RCC 7860 (cell line): ENCODE measurements around the gene THBS3.
"Not testable (repeated sequence)": the region's sequence is repeated elsewhere in the genome, so short reads cannot be mapped to it uniquely, and the experiment has no call there.

Experiments
- DNase-seq: peaks from one replicate; pipeline ENCODE4 v3.0.0-alpha.2; 2015; ENCODE audit warnings: low spot score
- FAIRE-seq: peaks from 2 replicates; lab custom pipeline; 2012; peaks lifted over from hg19 to GRCh38; lab: Jason Lieb, UNC

Gene THBS3

GRCh38 chr1:155175281-155175926 lies 32.3 kb downstream of the THBS3 start:
- FAIRE-seq: no peak
- DNase-seq: no peak

- DNase-seq (no peak), FAIRE-seq (no peak)
Observed at GRCh38 chr1:155174324-155175280, 33.1 kb downstream of the THBS3 start.

- DNase-seq (no peak), FAIRE-seq (no peak)
Observed at GRCh38 chr1:155173478-155174323, 34.0 kb downstream of the THBS3 start, which contains the start of gene TRIM46. TSS of gene TRIM46 (plus strand) at chr1:155173849. CDS start at chr1:155173967, 118 bp downstream.

DNA sequence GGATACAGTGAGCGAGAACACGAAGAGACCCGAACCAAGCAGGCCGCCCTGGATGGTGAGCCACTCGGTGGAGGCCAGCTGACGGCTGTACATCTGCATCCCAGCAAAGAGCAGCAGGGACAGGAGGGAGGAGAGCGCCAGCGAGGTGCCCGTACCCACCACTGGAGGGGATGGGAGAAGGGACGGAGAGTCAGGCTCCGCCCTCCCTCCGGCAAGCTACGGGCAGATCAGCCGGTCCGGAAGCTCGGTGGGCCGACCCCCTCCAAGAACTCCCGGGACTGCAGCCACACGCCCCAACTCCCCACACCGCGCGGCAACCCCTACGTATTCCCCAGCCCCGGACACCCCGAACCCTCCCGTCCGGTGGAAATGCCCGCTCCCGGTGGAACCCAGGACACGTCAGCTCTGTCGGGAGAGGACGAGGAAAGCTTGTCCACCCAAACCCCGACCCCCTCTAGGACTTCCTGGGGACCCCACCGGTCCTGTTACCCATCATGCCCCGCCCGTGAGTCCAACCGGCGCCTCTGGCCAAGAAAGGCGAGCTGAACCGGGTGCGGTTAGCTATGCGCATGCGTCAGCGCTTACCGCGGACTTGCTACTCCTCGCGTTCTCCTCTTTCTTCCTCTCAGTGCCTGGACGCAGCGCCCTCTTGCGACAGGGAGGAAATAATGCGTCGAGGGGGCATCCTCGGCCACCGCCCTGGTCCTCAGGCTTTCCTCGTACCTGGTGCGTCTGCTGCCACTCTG lies 34.8 kb downstream of the THBS3 start, which contains the start of gene KRTCAP2:
Gene KRTCAP2 (minus strand): TSS at position 573 of the 746 bp plus-strand sequence. CDS start 80 bp downstream, at position 493.
- DNase-seq (peak; percentile 93), FAIRE-seq (peak; percentile 59)

DNA sequence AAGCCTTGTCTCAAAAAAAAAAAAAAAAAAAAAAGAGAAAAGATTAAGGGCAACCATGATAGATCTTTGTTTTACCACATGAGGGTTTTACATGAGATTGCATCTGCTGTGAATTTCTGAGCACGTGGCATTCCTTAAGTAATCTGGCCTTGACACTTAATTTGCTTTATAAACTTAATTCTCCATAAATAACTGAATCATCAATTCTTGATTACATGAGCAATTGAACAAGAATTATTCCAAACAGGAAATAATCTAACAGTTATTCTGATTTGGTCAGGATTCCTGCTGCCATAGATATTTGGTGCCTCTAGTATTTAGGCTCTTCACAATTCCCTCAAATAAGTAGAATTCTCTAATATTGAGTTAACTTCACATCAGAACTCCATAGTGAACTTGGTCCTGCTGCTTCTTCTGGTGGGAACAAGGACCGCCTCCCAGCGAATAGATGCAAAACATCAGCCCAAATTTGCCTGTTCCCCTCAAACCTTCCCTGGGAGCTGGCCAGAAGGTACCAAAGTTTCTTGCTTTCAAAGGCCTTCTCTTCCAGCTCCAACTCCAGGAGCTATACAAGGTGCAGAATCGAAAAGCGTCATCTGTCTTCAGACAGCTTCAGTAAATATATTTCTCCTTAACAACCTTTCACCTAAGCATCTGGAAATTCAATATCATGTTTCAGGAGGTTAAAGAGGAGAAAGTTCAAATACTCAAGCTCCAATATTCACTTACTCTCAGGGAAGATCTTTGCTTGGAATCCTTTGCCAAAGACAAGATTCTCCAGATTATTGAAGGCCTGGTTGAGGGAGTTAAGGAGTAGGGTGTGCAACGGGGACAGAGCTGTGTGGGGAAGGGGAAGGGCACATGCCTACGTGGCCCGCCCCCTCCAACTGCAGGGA lies 35.6 kb downstream of the THBS3 start:
- DNase-seq (no peak), FAIRE-seq (no peak)

DNA sequence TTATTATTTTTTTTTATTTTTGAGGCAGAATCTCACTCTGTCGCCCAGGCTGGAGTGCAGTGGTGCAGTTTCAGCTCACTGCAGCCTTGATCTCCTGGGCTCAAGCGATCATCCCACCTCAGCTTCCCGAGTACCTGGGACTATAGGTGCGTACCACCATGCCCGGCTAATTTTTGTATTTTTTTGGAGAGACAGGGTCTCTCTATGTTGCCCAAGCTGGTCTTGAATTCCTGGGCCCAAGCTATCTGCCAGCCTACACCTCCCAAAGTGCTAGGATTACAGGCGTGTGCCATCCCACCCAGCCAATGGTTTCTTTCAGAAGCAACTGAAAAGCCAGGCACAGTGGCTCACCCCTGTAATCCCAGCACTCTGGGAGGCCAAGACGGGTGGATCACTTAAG lies 36.9 kb downstream of the THBS3 start:
- FAIRE-seq: no peak

GRCh38 chr1:155170101-155170785 lies 37.5 kb downstream of the THBS3 start:
- FAIRE-seq: no peak
- DNase-seq: no peak

More for the DNA sequence above, 36.9 kb downstream of the THBS3 start:
- no peak for DNase-seq

DNA sequence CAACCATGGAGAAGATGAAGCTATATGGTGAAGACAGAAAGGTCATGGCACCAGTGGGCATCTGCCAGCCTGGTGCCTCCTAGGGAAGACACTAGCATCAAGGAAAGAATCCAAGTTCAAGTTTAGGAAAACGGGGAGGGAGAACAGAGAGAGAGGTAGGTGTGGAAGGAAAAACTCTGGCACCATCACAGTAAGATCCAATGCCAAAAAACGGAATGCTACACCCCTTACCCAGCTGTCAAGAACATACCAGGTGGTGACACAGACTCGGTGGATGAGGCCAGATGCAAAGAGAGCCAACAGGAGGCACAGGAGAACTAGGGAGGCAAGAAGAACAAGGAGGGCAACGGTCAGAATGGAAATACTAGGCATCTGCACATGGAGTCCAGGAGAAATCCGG lies 38.2 kb downstream of the THBS3 start:
- DNase-seq (no peak), FAIRE-seq (no peak)

DNA sequence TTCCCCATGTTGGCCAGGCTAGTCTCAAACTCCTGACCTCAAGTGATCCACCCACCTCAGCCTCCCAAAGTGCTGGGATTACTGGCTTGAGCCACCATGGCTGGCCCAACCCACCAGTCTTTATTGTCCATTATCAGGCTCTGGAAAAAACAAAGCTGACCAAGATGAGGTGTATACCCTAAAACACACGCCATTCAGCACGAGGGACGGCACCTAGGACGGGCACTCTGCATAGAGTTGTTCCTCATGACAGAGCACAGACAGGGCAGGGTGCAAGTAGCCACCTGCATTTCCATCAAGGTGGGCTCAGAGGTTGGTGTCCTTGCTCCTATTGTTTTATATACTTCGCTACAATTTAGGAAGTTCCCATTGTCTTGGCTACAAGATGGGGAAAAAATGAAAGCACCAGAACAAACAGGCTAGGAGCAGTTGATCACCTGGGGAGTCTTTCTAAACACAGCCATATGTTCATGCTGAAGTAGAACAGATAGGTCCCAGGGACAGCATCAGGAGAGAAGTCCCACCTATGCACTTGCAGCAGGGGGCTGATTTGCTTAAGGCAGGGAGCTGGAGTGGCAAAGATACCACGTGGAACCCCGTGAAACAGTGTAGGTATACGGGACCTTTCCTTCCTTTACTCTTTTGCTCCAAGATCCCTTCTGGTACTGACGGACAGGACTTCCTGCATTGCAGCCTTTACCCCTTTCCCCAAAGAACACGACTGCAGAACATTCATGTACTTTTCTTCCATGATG lies 39.1 kb downstream of the THBS3 start:
- DNase-seq (no peak), FAIRE-seq (no peak)

GRCh38 chr1:155168105-155168445 lies 39.6 kb downstream of the THBS3 start:
- not testable (repeated sequence) for FAIRE-seq, DNase-seq

DNA sequence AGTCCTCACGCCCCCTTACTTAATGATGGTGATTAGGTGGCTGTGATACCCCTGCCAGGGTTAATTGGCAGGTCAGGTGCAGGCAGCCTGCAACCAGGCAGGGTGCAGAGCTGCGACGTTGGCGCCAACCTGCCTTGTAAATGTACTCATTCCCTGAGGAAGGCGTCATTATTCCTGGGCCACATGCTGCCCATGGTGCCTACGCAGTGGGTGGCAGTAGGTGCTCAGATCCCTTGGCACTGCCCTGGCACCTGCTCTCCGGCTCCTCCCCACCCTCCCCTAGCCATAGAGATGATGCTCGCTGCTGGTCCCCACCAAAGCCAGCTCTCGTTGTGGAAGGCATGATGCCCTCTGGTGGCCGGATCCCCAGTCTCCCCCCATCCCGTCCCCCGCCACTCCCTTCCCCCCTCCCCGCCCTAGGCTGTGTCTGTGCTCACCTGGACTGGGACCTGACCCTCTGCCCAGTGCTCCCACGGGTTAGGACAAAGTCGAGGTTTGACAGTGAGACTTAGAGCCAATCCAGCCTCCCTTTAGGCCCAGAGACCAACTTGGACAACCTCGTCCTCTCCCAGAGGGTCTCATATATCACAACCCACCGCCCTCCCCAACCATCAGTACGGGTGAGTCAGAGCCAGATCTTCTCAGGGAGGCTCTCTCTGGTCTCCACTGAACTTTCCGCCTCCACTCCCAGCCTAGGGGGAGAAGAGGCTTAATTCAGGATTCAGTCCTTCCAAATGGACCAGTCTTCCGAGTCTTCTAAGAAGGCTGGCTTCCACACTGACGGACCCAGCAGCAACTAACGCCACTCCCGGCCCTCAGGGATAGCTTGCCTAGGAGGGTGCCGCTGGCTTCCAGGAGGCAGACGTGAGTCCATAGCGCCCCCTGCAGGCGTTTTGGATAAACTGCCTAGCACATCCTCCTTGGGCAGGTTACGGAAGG lies 40.3 kb downstream of the THBS3 start:
- peak; percentile 66 for DNase-seq
- no peak for FAIRE-seq

GRCh38 chr1:155166471-155167165 lies 41.1 kb downstream of the THBS3 start:
- no peak for DNase-seq
- no peak for FAIRE-seq

DNA sequence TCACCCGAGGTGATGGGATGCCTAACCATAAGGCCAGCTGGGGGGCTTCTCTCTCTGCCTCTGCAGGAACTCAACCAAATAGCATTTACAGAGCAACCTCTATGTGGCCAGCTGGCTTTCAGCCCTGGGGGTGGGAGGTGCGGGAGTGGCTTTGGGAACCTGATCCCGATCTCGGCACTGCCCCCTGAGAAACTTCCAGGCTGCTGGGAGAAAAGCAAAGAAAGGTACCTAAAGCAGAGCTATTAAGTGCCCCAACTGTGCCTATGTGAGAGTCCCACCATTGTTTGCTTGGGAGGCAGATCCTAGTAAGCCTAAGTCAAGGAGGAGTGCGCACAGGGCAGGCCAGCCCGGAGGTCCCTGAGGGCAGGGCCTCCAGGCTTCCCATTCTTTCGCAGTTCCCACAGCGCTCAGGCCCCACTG lies 41.6 kb downstream of the THBS3 start:
- FAIRE-seq: no peak

DNA sequence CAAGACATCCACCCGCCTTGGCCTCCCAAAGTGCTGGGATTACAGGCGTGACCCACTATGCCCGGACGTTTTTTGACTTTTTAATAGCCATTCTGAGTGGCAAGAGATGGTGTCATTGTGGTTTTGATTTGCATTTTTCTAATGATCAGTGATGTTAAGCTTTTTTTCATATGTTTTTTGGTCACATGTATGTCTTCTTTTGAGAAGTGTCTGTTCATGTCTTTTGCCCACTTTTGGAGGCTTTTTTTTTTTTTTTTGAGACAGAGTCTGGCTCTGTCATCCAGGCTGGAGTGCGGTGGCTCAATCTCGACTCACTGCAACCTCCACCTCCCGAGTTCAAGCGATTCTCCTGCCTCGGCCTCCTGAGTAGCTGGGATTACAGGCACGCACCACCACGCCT lies 43.1 kb downstream of the THBS3 start:
- not testable (repeated sequence) for FAIRE-seq, DNase-seq

More for the DNA sequence above, 41.6 kb downstream of the THBS3 start:
- DNase-seq: no peak

- FAIRE-seq, DNase-seq: not testable (repeated sequence)
Observed at GRCh38 chr1:155163785-155164184, 43.9 kb downstream of the THBS3 start.

GRCh38 chr1:155162631-155163030 lies 45.1 kb downstream of the THBS3 start:
- FAIRE-seq, DNase-seq: not testable (repeated sequence)
